ENCODE measurements around the gene CASD1.

Gene CASD1

GRCh38 chr7:94509264-94509886 is at the start of gene CASD1:
TSS of gene CASD1 (plus strand) at chr7:94509809. CDS start at chr7:94510085, 276 bp downstream.
- H3K9me3 ChIP-seq (ENCODE audit: control insufficient read depth, insufficient read depth, low read length) = no peaks in the 10 kb centered on the region
- H3K36me3 ChIP-seq (ENCODE audit: control insufficient read depth, low read length) = peaks cover 28% of the 10 kb centered on the region
- TF ChIP-seq EZH2phosphoT487 (IDR thresholded peaks at IDR 0.05; ENCODE audit: borderline replicate concordance, low read length) = no peak
- no peak for TF ChIP-seq CTCF (IDR thresholded peaks at IDR 0.05; ENCODE audit: low read depth, low read length, poor library complexity, severe bottlenecking)
- H3K9me2 ChIP-seq (replicated peaks; ENCODE audit: control insufficient read depth, low read length) = no peaks in the 10 kb centered on the region; the same call in 1 of the 2 replicates
- H4K20me1 ChIP-seq (ENCODE audit: control insufficient read depth, insufficient read depth, low read depth, low read length) = no peaks in the 10 kb centered on the region
- H3K4me3 ChIP-seq (ENCODE audit: low read length) = peak within 1 kb of the TSS; percentile 82
- H3K4me2 ChIP-seq (ENCODE audit: low read length) = peak within 1 kb of the TSS; percentile 99
- H3F3A ChIP-seq (ENCODE audit: control insufficient read depth, insufficient read depth) = peaks cover 16% of the 10 kb centered on the region
- peaks cover 43% of the 10 kb centered on the region for H3K4me1 ChIP-seq (ENCODE audit: control insufficient read depth, low read length)
- H3K27ac ChIP-seq (ENCODE audit: low read depth, low read length) = peak within 1 kb of the TSS; percentile 73
- peaks cover 53% of the 10 kb centered on the region for H3K79me2 ChIP-seq (ENCODE audit: control insufficient read depth, low read length)
- H3K27me3 ChIP-seq (ENCODE audit: control insufficient read depth, low read length) = no peaks in the 10 kb centered on the region

GRCh38 chr7:94466516-94466915 is 43.1 kb upstream of the CASD1 start:
- no peak overlapping the region for H3K27ac ChIP-seq (ENCODE audit: low read depth, low read length)
- no peaks in the 10 kb centered on the region for H3K79me2 ChIP-seq (ENCODE audit: control insufficient read depth, low read length)
- no peaks in the 10 kb centered on the region for H3F3A ChIP-seq (ENCODE audit: control insufficient read depth, insufficient read depth)
- no peaks in the 10 kb centered on the region for H3K27me3 ChIP-seq (ENCODE audit: control insufficient read depth, low read length)
- H3K4me3 ChIP-seq (ENCODE audit: low read length) = no peak overlapping the region
- H4K20me1 ChIP-seq (ENCODE audit: control insufficient read depth, insufficient read depth, low read depth, low read length) = no peaks in the 10 kb centered on the region
- H3K4me2 ChIP-seq (ENCODE audit: low read length) = no peak overlapping the region
- H3K36me3 ChIP-seq (ENCODE audit: control insufficient read depth, low read length) = no peaks in the 10 kb centered on the region
- no peaks in the 10 kb centered on the region for H3K4me1 ChIP-seq (ENCODE audit: control insufficient read depth, low read length)
- H3K9me2 ChIP-seq (replicated peaks; ENCODE audit: control insufficient read depth, low read length) = no peaks in the 10 kb centered on the region
- TF ChIP-seq EZH2phosphoT487 (IDR thresholded peaks at IDR 0.05; ENCODE audit: borderline replicate concordance, low read length) (no peak), CTCF (IDR thresholded peaks at IDR 0.05; ENCODE audit: low read depth, low read length, poor library complexity, severe bottlenecking) (no peak)
- H3K9me3 ChIP-seq (ENCODE audit: control insufficient read depth, insufficient read depth, low read length) = no peaks in the 10 kb centered on the region

- H3K36me3 ChIP-seq (ENCODE audit: control insufficient read depth, low read length) = no peaks in the 10 kb centered on the region
- no peaks in the 10 kb centered on the region for H4K20me1 ChIP-seq (ENCODE audit: control insufficient read depth, insufficient read depth, low read depth, low read length)
- no peak overlapping the region for H3K27ac ChIP-seq (ENCODE audit: low read depth, low read length)
- peaks cover 24% of the 10 kb centered on the region for H3K27me3 ChIP-seq (ENCODE audit: control insufficient read depth, low read length)
- H3K9me2 ChIP-seq (replicated peaks; ENCODE audit: control insufficient read depth, low read length) = no peaks in the 10 kb centered on the region
- TF ChIP-seq CTCF (IDR thresholded peaks at IDR 0.05; ENCODE audit: low read depth, low read length, poor library complexity, severe bottlenecking) (no peak), EZH2phosphoT487 (IDR thresholded peaks at IDR 0.05; ENCODE audit: borderline replicate concordance, low read length) (no peak)
- no peaks in the 10 kb centered on the region for H3K79me2 ChIP-seq (ENCODE audit: control insufficient read depth, low read length)
- H3K9me3 ChIP-seq (ENCODE audit: control insufficient read depth, insufficient read depth, low read length) = no peaks in the 10 kb centered on the region
- no peaks in the 10 kb centered on the region for H3K4me1 ChIP-seq (ENCODE audit: control insufficient read depth, low read length)
- H3K4me2 ChIP-seq (ENCODE audit: low read length) = no peak overlapping the region
- no peak overlapping the region for H3K4me3 ChIP-seq (ENCODE audit: low read length)
- no peaks in the 10 kb centered on the region for H3F3A ChIP-seq (ENCODE audit: control insufficient read depth, insufficient read depth)
Observed at GRCh38 chr7:94471604-94472003, 38.0 kb upstream of the CASD1 start.
